ENCODE results near the gene IGFBP5. TPM values are rescaled to one million over a fixed set of nuclear protein-coding genes. Genes with fewer than 3 reads are reported as not detected.

IGFBP5 gene
- total and polyA plus RNA-seq, 10 of the 15 experiments (the other 5 are each of a cell fraction or from before 2014, with no cell fraction given) = 2.8 TPM; not detected in 9

- TF ChIP-seq NFYB (IDR thresholded peaks at IDR 0.05; ENCODE audit: insufficient read depth, low read depth, low read length) (no peak), STAT3 (IDR thresholded peaks at IDR 0.05; ENCODE audit: low read depth, low read length) (no peak)
Observed at GRCh38 chr2:216683846-216684245, 11.5 kb downstream of the IGFBP5 start (continued).

GRCh38 chr2:216681683-216682082, 13.7 kb downstream of the IGFBP5 start:
- H3K79me2 ChIP-seq (ENCODE audit: control insufficient read depth, insufficient read depth, low read length) = no peaks in the 10 kb centered on the region
- H4K20me1 ChIP-seq (ENCODE audit: control insufficient read depth, insufficient read depth) = no peaks in the 10 kb centered on the region
- H3K27me3 ChIP-seq (replicated peaks in 1 of 2; ENCODE audit: control insufficient read depth in 2 of 2, insufficient read depth in 2 of 2, low read length in 1 of 2) = no peaks in the 10 kb centered on the region
- POLR2A ChIA-PET = no interaction called here
- H3K36me3 ChIP-seq (ENCODE audit: control insufficient read depth in 2 of 2, insufficient read depth in 2 of 2, low read length in 1 of 2) = no peaks in the 10 kb centered on the region
- 0% methylated on average over 2 of the region's 2 CpGs for whole genome bisulfite sequencing (ENCODE audit: insufficient coverage, insufficient replicate concordance, low lambda C conversion rate, missing lambda C conversion rate)
- no peaks in the 10 kb centered on the region for H3K9me3 ChIP-seq (replicated peaks; ENCODE audit: control insufficient read depth, insufficient read depth, low read length)
- BruUV-seq (replicated peaks) = no TSS peak
- no peak for DNase-seq (ENCODE audit: low read depth, low spot score)
- intact Hi-C loops (cut with micrococcal nuclease; ENCODE audit: unreplicated experiment) (loop anchor here (1.0 to 5.0 kb wide), 4 partner anchors 481 to 1076 kb away; no protein-coding TSS in a partner anchor), in situ Hi-C loops (cut with MboI) (no loop called here)
- H3K9ac ChIP-seq (ENCODE audit: control insufficient read depth, insufficient read depth, low read length) = no peak overlapping the region
- H3K4me2 ChIP-seq (ENCODE audit: control insufficient read depth, insufficient read depth) = no peak overlapping the region
- RAD21 ChIA-PET (ENCODE audit: unreplicated experiment) = no interaction called here
- no peak overlapping the region for H3K27ac ChIP-seq (ENCODE audit: control insufficient read depth, insufficient read depth)
- H3K4me1 ChIP-seq (ENCODE audit: control insufficient read depth, insufficient read depth, low read length) = no peaks in the 10 kb centered on the region
- no peak overlapping the region for H2AFZ ChIP-seq (ENCODE audit: control insufficient read depth, low read depth, low read length)
- TF ChIP-seq RELB (IDR thresholded peaks at IDR 0.05; ENCODE audit: low read depth) (no peak), NR2C2 (IDR thresholded peaks at IDR 0.05; ENCODE audit: borderline replicate concordance, control insufficient read depth, insufficient read length, low read depth) (no peak)
- no peak overlapping the region for H3K4me3 ChIP-seq
- SMC1A ChIA-PET (ENCODE audit: uncharacterized antibody, unreplicated experiment) = interaction anchor here (0.6 to 0.8 kb wide), 3 partner anchors 81 to 828 kb away, joined by 3 to 5 read pairs (median 3); no protein-coding TSS in a partner anchor
- no peak for ATAC-seq
- CTCF ChIA-PET = interaction anchor here (0.6 to 1.6 kb wide), 6 partner anchors 15 to 1033 kb away, joined by 3 to 6 read pairs (median 4); no protein-coding TSS in a partner anchor
- FAIRE-seq = no peak

Measured in GM12878 (cell line).